HepG2 (cell line): ENCODE data around the gene DSCAML1. TPM values are rescaled to one million over a fixed set of nuclear protein-coding genes. Genes with fewer than 3 reads are reported as not detected.

Experiments used
- ATAC-seq: fragments of 200-7000 bp; cut with Tn5 transposase; 3 replicates; pipeline ENCODE4 v1.9.1; 2020; ENCODE audit warnings: mild to moderate bottlenecking, moderate library complexity
- BruUV-seq: library from RNA; stranded (reverse); fragments of 400-500 nt; replicated peaks from 2 replicates; lab custom pipeline; 2021; lab: Mats Ljungman, UMichigan
- CTCF ChIA-PET: fragments of 300-600 bp; formaldehyde crosslinking; extraction: SDS; loops from one replicate; lab custom pipeline; 2021; ENCODE audit warnings: low total read pairs, inconsistent platforms, low intra/inter-chr PET ratio; lab: Yijun Ruan, JAX
- POLR2A ChIA-PET: fragments of 350-600 bp; sonication (Branson Sonifier 250); formaldehyde crosslinking; loops from one replicate; lab custom pipeline; 2020; ENCODE audit warnings: antibody characterized with exemption, inconsistent platforms; lab: Yijun Ruan, JAX
- DNase-seq: peaks from one replicate; pipeline ENCODE4 v3.0.0-alpha.2; 2015; ENCODE audit warnings: low spot score
- FAIRE-seq: peaks from 3 replicates; lab custom pipeline; 2011; peaks lifted over from hg19 to GRCh38; lab: Jason Lieb, UNC
- H2AFZ ChIP-seq: one replicate; pipeline ENCODE4 v1.6.1; 2011; ENCODE audit warnings: low read length, inconsistent platforms
- H3K27ac ChIP-seq: fragments of 300-600 bp; 3 replicates; pipeline ENCODE4 v1.8.0; 2011; ENCODE audit warnings: mixed run types, mild to moderate bottlenecking, mixed read lengths, low read length, inconsistent platforms; ENCODE audit not compliant: insufficient read depth; ENCODE audit errors: extremely low read length
- H3K27me3 ChIP-seq, 2 experiments: fragments of 200-600 bp in 1 of 2; 2 replicates in 1 of 2; 3 replicates in 1 of 2; pipeline versions ENCODE4 v1.6.0 to v1.8.0; 2011; ENCODE audit warnings: low read length in 2 of 2, mild to moderate bottlenecking in 2 of 2, moderate library complexity in 2 of 2, inconsistent platforms in 1 of 2; ENCODE audit not compliant: insufficient read depth in 2 of 2, control insufficient read depth in 1 of 2
- H3K36me3 ChIP-seq, 2 experiments: fragments of 200-600 bp in 1 of 2; replicated peaks in 1 of 2; 2 replicates in 1 of 2; 3 replicates in 1 of 2; pipeline versions ENCODE4 v1.5.1 to v1.8.0; 2011; ENCODE audit warnings: low read length in 2 of 2, inconsistent platforms in 1 of 2; ENCODE audit not compliant: insufficient read depth in 2 of 2, control insufficient read depth in 1 of 2
- H3K4me1 ChIP-seq: 2 replicates; pipeline ENCODE4 v1.5.1; 2012; ENCODE audit warnings: low read length, inconsistent platforms; ENCODE audit not compliant: insufficient read depth
- H3K4me2 ChIP-seq: 2 replicates; pipeline ENCODE4 v1.6.0; 2011; ENCODE audit warnings: low read depth, low read length, inconsistent platforms
- H3K4me3 ChIP-seq, 3 experiments: fragments of 200-600 bp in 1 of 3; sonication (generic), shearing (Covaris generic) in 1 of 3; replicated peaks in 1 of 3; 2 replicates each; pipeline ENCODE4 v1.5.1; 2011 to 2016; ENCODE audit warnings: low read length in 3 of 3, inconsistent platforms in 2 of 3, low read depth in 2 of 3, mild to moderate bottlenecking in 2 of 3, control low read depth in 1 of 3, mixed read lengths in 1 of 3; ENCODE audit not compliant: insufficient read depth in 1 of 3
- H3K79me2 ChIP-seq: one replicate; pipeline ENCODE4 v1.6.1; 2011; ENCODE audit warnings: low read length, inconsistent platforms; ENCODE audit not compliant: insufficient read depth
- H3K9ac ChIP-seq: 2 replicates; pipeline ENCODE4 v1.6.0; 2011; ENCODE audit warnings: mild to moderate bottlenecking, low read depth, low read length, inconsistent platforms; ENCODE audit not compliant: insufficient read depth
- H3K9me3 ChIP-seq: 2 replicates; pipeline ENCODE4 v1.5.1; 2012; ENCODE audit warnings: mild to moderate bottlenecking, low read length
- H4K20me1 ChIP-seq: 2 replicates; pipeline ENCODE4 v1.6.0; 2011; ENCODE audit warnings: inconsistent platforms, mild to moderate bottlenecking, low read length, moderate library complexity; ENCODE audit not compliant: insufficient read depth
- CBX2 ChIP-seq, 2 experiments: fragments of 200-600 bp in 1 of 2; sonication (generic); formaldehyde crosslinking in 1 of 2; IDR thresholded peaks; 2 replicates each; pipeline versions ENCODE4 v1.7.0 to v1.8.1; 2018 to 2022; ENCODE audit warnings: low read depth in 2 of 2, low read length in 1 of 2, mild to moderate bottlenecking in 1 of 2, missing genetic modification reagents in 1 of 2
- CHD4 ChIP-seq: fragments of 200-600 bp; sonication (generic); IDR thresholded peaks from 2 replicates; pipeline ENCODE4 v1.7.0; 2017; ENCODE audit warnings: mild to moderate bottlenecking, low read length, borderline replicate concordance
- ERF ChIP-seq: IDR thresholded peaks from 2 replicates; pipeline ENCODE4 v1.6.1; 2018; ENCODE audit warnings: missing biosample characterization, missing genetic modification reagents
- GATAD1 ChIP-seq: IDR thresholded peaks from 2 replicates; pipeline ENCODE4 v1.6.1; 2016; ENCODE audit warnings: missing genetic modification reagents, missing compliant biosample characterization
- KLF13 ChIP-seq: sonication (generic); formaldehyde crosslinking; IDR thresholded peaks from 2 replicates; pipeline ENCODE4 v1.4.0; 2020; ENCODE audit warnings: mild to moderate bottlenecking, missing genetic modification reagents
- MAF1 ChIP-seq: sonication (generic); formaldehyde crosslinking; IDR thresholded peaks from 2 replicates; pipeline ENCODE4 v1.5.0; 2020; ENCODE audit warnings: missing genetic modification reagents, borderline replicate concordance
- NFKBIZ ChIP-seq: IDR thresholded peaks from 2 replicates; pipeline ENCODE4 v1.6.1; 2018; ENCODE audit warnings: missing genetic modification reagents, missing compliant biosample characterization
- NPAS2 ChIP-seq: sonication (generic); formaldehyde crosslinking; IDR thresholded peaks from 2 replicates; pipeline ENCODE4 v1.8.0; 2022; ENCODE audit warnings: mild to moderate bottlenecking, missing genetic modification reagents, borderline replicate concordance
- RAD51 ChIP-seq: fragments of 450-650 bp; IDR thresholded peaks from 2 replicates; pipeline ENCODE4 v1.6.1; 2016; ENCODE audit warnings: borderline replicate concordance
- TAF15 ChIP-seq: fragments of 200-400 bp; formaldehyde crosslinking; IDR thresholded peaks from one replicate; pipeline ENCODE4 v1.6.1; 2018; ENCODE audit warnings: mild to moderate bottlenecking, low read depth, low read length; ENCODE audit not compliant: poor library complexity, severe bottlenecking
- ZNF121 ChIP-seq: sonication (generic); formaldehyde crosslinking; IDR thresholded peaks from 2 replicates; pipeline ENCODE4 v1.5.0; 2020; ENCODE audit warnings: mild to moderate bottlenecking, missing genetic modification reagents
- ZNF292 ChIP-seq: sonication (generic); formaldehyde crosslinking; IDR thresholded peaks from 2 replicates; pipeline ENCODE4 v1.8.1; 2022; ENCODE audit warnings: mild to moderate bottlenecking, low read depth, missing genetic modification reagents, borderline replicate concordance
- ZNF510 ChIP-seq: sonication (generic); formaldehyde crosslinking; IDR thresholded peaks from 2 replicates; pipeline ENCODE4 v1.4.0; 2020; ENCODE audit warnings: low read depth, mild to moderate bottlenecking, missing genetic modification reagents
- ZNF737 ChIP-seq: sonication (generic); formaldehyde crosslinking; IDR thresholded peaks from 2 replicates; pipeline ENCODE4 v1.5.0; 2020; ENCODE audit warnings: missing genetic modification reagents, mild to moderate bottlenecking, borderline replicate concordance
- ZNF879 ChIP-seq: sonication (generic); formaldehyde crosslinking; IDR thresholded peaks from 2 replicates; pipeline ENCODE4 v1.8.1; 2023; ENCODE audit warnings: missing genetic modification reagents
- WGBS: methylation state at CpG from one replicate; pipeline ENCODE4 v1.1.6; 2017; ENCODE audit warnings: low lambda C conversion rate; 5-methylcytosine and 5-hydroxymethylcytosine counted together
- in situ Hi-C: cut with HindIII; loops from 2 replicates; pipeline ENCODE4 v1.10.0; 2017; ENCODE audit warnings: low pct_unique_long_range_greater_than_20kb; ENCODE audit not compliant: extremely low pct_ligation_motif_present
- intact Hi-C: fragments of 100-400 bp; cut with micrococcal nuclease; formaldehyde crosslinking; loops from one replicate; pipeline ENCODE4 v1.10.0; 2022; ENCODE audit not compliant: unreplicated experiment
- polyA plus RNA-seq, 8 experiments: library from polyadenylated mRNA; depleted of rRNA in 3 of 8; stranded (reverse) in 7 of 8; unstranded in 1 of 8; fragments of >200 nt; fragmentation: Illumina TruSeq in 4 of 8; extraction: Trizol in 4 of 8; gene quantifications; 2 replicates each; pipeline versions ENCODE4 v1.2.1 to v1.2.3, GENCODE V29; 2011 to 2016; ENCODE audit warnings: low read depth in 4 of 8, missing spikeins in 1 of 8, mixed read lengths in 1 of 8; ENCODE audit not compliant: insufficient read depth in 1 of 8
- total RNA-seq, 5 experiments: library from RNA; depleted of rRNA; stranded (reverse); fragments of >200 nt; fragmentation: Illumina TruSeq; extraction: Trizol; gene quantifications; 2 replicates each; pipeline ENCODE4 v1.2.3, GENCODE V29; 2016; ENCODE audit warnings: low read depth in 1 of 5
- TF ChIP-seq, protein P1 (sequence below): sonication (generic); formaldehyde crosslinking; IDR thresholded peaks from 2 replicates; pipeline ENCODE4 v1.4.0; 2020; ENCODE audit warnings: missing genetic modification reagents
- TF ChIP-seq, protein P2 (sequence below): sonication (generic); formaldehyde crosslinking; IDR thresholded peaks from 2 replicates; pipeline ENCODE4 v1.5.1; 2020; ENCODE audit warnings: missing genetic modification reagents, mild to moderate bottlenecking, borderline replicate concordance

DSCAML1 gene
- total and polyA plus RNA-seq, 2 of the 13 experiments (the other 11 are each of a cell fraction or from before 2014, with no cell fraction given): 0.29 to 0.40 TPM

DNA sequence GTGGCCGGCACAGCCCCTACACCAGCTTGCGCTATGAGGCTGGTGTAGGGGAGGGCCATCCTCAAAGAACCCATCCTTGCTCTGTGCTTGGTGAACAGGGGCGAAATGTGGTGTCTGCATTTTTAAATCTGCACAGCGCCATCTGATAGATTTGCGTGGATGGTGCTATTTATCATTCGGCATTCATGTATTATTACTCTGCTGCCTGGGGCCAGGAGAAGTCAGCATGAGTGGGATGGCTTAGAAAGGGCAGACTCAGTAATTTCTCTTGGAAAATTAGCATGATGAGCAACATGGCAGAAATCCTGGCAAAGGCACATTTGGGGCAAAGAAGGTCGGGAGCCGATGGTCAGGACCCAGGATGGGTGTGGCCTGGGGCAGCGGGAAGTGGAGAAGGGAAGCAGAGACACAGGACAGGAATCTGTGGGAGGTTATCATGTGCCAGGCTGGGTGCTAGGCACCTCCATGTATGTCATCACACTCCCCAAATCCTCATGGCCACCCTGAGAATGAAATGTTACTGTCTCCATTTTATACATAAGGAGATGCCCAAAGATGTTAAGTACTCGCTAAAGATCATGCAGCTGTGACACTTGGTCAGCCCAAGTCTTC lies 320.4 kb downstream of the DSCAML1 start:
- WGBS: 44% methylated on average over 10 of the region's 10 CpGs
- no peaks in the 10 kb centered on the region for H3K36me3 ChIP-seq
- POLR2A ChIA-PET: no interaction called here
- no peak overlapping the region for H3K27ac ChIP-seq
- no peaks in the 10 kb centered on the region for H3K79me2 ChIP-seq
- FAIRE-seq: no peak
- intact Hi-C loops: no loop called here
- CTCF ChIA-PET: no interaction called here
- no peaks in the 10 kb centered on the region; a peak in 4 of 5 replicates for H3K27me3 ChIP-seq
- no peaks in the 10 kb centered on the region for H3K9me3 ChIP-seq
- H4K20me1 ChIP-seq: no peaks in the 10 kb centered on the region
- ATAC-seq: no peak
- no peak overlapping the region for H3K9ac ChIP-seq
- H3K4me2 ChIP-seq: no peak overlapping the region
- H2AFZ ChIP-seq: no peak overlapping the region
- no peak for DNase-seq
- in situ Hi-C loops: no loop called here
- no peak overlapping the region for H3K4me3 ChIP-seq
- no peaks in the 10 kb centered on the region for H3K4me1 ChIP-seq
- BruUV-seq: no TSS peak
- no peak for TF ChIP-seq ZNF292 (CRISPR knock-in tag)
- no peak for TF ChIP-seq TAF15
- no peak for TF ChIP-seq ZNF121 (CRISPR knock-in tag)
- TF ChIP-seq ZNF510: no peak
- TF ChIP-seq, protein P1, sequence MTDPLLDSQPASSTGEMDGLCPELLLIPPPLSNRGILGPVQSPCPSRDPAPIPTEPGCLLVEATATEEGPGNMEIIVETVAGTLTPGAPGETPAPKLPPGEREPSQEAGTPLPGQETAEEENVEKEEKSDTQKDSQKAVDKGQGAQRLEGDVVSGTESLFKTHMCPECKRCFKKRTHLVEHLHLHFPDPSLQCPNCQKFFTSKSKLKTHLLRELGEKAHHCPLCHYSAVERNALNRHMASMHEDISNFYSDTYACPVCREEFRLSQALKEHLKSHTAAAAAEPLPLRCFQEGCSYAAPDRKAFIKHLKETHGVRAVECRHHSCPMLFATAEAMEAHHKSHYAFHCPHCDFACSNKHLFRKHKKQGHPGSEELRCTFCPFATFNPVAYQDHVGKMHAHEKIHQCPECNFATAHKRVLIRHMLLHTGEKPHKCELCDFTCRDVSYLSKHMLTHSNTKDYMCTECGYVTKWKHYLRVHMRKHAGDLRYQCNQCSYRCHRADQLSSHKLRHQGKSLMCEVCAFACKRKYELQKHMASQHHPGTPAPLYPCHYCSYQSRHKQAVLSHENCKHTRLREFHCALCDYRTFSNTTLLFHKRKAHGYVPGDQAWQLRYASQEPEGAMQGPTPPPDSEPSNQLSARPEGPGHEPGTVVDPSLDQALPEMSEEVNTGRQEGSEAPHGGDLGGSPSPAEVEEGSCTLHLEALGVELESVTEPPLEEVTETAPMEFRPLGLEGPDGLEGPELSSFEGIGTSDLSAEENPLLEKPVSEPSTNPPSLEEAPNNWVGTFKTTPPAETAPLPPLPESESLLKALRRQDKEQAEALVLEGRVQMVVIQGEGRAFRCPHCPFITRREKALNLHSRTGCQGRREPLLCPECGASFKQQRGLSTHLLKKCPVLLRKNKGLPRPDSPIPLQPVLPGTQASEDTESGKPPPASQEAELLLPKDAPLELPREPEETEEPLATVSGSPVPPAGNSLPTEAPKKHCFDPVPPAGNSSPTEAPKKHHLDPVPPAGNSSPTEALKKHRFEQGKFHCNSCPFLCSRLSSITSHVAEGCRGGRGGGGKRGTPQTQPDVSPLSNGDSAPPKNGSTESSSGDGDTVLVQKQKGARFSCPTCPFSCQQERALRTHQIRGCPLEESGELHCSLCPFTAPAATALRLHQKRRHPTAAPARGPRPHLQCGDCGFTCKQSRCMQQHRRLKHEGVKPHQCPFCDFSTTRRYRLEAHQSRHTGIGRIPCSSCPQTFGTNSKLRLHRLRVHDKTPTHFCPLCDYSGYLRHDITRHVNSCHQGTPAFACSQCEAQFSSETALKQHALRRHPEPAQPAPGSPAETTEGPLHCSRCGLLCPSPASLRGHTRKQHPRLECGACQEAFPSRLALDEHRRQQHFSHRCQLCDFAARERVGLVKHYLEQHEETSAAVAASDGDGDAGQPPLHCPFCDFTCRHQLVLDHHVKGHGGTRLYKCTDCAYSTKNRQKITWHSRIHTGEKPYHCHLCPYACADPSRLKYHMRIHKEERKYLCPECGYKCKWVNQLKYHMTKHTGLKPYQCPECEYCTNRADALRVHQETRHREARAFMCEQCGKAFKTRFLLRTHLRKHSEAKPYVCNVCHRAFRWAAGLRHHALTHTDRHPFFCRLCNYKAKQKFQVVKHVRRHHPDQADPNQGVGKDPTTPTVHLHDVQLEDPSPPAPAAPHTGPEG (CRISPR knock-in tag): no peak
- no peak for TF ChIP-seq ZNF737 (CRISPR knock-in tag)
- no peak for TF ChIP-seq MAF1 (CRISPR knock-in tag)
- no peak for TF ChIP-seq KLF13 (CRISPR knock-in tag)
- TF ChIP-seq RAD51: no peak
- no peak for TF ChIP-seq NFKBIZ (CRISPR knock-in tag)
- TF ChIP-seq CHD4: no peak
- TF ChIP-seq NPAS2 (CRISPR knock-in tag): no peak
- TF ChIP-seq ERF (CRISPR knock-in tag): no peak
- TF ChIP-seq, protein P2, sequence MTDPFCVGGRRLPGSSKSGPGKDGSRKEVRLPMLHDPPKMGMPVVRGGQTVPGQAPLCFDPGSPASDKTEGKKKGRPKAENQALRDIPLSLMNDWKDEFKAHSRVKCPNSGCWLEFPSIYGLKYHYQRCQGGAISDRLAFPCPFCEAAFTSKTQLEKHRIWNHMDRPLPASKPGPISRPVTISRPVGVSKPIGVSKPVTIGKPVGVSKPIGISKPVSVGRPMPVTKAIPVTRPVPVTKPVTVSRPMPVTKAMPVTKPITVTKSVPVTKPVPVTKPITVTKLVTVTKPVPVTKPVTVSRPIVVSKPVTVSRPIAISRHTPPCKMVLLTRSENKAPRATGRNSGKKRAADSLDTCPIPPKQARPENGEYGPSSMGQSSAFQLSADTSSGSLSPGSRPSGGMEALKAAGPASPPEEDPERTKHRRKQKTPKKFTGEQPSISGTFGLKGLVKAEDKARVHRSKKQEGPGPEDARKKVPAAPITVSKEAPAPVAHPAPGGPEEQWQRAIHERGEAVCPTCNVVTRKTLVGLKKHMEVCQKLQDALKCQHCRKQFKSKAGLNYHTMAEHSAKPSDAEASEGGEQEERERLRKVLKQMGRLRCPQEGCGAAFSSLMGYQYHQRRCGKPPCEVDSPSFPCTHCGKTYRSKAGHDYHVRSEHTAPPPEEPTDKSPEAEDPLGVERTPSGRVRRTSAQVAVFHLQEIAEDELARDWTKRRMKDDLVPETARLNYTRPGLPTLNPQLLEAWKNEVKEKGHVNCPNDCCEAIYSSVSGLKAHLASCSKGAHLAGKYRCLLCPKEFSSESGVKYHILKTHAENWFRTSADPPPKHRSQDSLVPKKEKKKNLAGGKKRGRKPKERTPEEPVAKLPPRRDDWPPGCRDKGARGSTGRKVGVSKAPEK (CRISPR knock-in tag): no peak
- TF ChIP-seq ZNF879: no peak
- no peak for TF ChIP-seq CBX2 (IDR thresholded peaks at IDR 0.05; ENCODE audit: low read depth, low read length)
- no peak for TF ChIP-seq CBX2 (CRISPR knock-in tag; IDR thresholded peaks at IDR 0.05; ENCODE audit: low read depth)
- TF ChIP-seq GATAD1 (CRISPR knock-in tag): no peak
